HG02759 (cell line): Measurements from ENCODE around the gene TBCD.

Experiments
- ATAC-seq: cut with Tn5 transposase; IDR thresholded peaks from one replicate; pipeline ENCODE4 v1.9.1; 2021; ENCODE audit warnings: mild to moderate bottlenecking, moderate library complexity; ENCODE audit not compliant: unreplicated experiment

The TBCD gene

DNA sequence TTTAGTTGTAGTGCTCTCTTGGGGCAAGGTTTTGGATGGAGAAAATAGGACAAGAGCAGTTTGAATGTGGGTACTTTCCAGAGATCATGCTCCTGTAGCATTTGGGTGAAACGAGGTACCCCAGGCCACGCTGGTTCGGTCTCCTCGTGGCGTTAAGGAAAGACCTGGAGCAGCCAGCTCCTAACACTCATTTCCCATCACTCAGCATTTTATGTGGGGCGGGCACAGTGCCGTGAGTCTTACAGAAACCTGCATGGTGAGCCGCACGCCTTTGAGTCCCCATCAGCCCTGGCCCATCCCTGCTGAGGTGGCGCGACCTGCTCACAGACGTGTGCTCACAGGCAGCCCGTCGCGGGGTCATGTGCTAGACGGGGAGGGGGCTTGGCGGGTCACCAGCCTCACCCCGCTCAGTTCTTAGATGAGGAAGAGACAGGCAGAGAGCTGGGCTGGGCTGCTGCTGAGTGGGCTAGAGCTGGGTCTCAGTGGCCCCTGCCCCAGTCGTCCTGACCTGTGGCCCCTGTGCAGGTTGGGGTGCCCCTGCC, 37.3 kb downstream of the TBCD start:
- no peak for ATAC-seq

DNA sequence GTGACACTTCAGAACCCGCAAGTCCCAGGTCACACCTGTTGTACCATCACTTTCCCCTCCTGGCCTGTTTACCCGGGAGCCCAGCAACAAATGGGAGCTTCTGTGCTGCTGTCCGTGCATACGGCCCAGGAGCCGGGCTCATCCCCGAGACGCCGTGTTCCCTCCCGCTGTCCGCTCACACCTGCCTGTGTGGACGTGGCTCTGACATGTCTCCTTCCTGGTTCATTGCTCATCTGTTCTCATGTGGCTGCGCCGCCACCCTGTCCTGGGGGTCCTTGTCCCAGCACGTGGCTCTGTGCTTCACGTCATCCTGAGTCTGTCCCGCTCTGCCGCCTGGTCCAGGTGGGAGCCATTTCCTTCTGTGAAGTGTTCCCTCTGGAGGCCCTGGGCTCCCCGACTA, 37.9 kb downstream of the TBCD start:
- ATAC-seq, result no peak

DNA sequence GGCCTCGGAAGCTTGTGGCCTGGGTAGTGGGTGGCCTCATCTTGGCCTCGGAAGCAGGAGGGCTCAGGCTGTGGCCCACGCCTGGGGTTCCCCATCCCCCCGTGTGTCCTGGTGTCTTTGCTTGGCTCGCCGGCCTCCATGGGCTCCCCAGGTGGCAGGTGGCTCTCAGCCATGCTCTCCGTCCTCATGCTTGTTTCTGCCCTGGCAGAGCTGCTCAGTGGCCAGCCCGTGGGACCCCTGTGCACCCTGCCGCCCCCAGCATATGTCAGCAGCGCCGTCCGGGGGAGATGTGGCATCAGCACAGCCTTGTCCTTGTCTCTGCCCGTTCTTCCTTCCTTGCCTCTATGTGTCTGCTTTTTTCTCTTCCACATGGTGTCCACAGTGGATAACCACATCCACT, 38.5 kb downstream of the TBCD start:
- ATAC-seq, result no peak

GRCh38 chr17:82791532-82791931, 39.7 kb downstream of the TBCD start:
- no peak for ATAC-seq

DNA sequence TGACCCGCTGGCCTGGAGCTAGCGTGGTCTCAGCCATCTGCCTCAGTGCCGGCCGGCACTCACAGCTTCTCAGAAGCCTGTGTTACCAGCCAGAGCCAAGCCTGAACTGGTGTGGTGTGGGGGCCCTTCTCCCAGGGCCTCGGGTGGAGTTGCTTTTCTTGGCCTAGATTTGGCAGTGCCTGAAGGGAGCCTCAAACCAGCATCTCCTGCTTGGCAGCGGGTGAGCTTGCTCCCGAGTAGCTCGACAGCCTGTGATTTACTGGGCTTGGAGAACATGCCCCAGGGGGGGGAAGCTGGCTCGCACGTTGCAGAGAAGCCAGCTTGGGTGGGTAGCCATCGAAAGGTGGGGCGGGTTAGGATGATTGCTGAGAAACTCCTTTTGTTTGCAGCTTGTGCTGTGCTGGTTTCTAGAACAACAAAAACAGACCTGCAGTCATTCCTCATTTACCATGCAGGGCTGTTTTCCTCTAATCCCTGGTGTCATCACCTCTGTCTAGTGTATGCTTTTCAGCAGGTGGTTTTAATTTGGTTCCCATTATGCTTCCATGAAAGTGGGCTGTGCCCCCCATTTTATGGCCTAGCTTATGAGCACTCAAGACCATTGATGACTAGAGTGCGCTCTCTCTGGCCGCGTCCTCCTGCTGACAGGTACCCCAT, 42.2 kb downstream of the TBCD start:
- no peak for ATAC-seq

DNA sequence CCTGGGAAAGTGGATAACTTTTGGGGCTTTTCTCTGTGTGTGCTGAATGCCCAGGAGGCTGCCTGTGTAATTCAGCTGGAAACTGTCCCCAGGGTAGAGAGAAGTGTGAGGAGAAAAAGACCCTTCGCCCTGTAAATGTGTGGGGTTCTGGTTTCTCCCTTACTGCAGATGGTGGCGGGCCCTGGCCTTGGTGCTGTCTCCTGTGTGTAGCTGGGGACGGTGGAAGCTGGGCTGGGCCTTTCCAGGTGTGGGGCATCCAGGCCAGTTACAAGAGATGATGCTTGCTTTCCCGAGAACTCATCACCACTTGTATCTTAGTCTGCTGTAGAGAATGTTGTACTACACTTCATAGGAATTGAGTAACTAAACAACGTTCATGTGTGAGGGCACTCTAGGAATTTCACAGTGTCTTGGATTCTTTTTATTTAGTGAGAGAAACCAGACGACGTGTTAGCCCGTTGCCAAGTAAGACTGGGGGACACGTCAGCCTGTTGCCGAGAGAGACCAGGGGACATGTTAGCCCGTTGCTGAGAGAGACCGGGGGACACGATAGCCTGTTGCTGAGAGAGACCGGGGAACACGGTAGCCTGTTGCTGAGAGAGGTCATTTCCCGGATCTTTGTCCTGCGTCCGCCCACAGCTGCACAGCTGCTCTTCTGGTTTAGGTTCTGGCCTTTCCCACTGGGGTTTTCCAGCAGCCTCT, 43.1 kb downstream of the TBCD start:
- ATAC-seq, result no peak

DNA sequence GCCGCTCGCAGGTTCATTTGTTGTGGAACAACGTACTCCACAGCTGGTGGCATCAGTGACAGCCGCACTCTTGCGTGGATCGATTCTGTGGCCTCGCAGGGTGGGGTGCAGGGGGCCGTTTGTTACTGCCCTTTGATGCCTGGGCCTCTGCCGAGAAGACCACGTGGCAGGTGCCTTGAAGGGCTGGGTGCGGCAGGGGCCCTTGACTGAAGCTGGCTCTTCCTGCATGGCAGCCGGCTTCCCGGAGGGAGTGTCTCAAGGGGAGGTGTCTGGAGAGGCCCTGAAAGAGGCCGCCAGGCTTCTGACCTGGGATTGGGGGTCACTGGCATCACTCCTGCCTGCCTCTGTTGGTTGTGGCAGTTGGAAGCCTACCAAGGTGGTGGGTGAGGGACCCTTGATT, 43.8 kb downstream of the TBCD start:
- no peak for ATAC-seq

GRCh38 chr17:82797061-82797460, 45.2 kb downstream of the TBCD start:
- no peak for ATAC-seq

DNA sequence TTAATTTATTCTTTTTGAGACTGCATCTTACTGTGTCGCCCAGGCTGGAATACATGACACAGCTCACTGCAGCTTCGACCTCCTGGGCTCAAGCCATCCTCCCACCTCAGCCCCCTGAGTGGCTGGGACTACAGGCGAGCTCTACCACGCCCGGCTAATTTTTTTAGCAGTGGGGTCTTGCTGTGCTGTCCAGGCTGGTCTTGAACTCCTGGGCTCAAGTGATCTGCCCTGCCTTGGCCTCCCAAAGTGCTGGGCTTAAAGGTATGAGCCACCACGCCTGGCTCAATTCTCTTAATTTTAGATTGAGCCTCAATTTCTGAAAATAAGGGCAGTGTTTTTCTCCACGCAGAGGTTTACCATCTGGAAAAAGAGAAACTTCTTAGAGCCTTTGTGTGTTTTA, 46.9 kb downstream of the TBCD start:
- no peak for ATAC-seq

- no peak for ATAC-seq
Observed at GRCh38 chr17:82799591-82799990, 47.7 kb downstream of the TBCD start.

DNA sequence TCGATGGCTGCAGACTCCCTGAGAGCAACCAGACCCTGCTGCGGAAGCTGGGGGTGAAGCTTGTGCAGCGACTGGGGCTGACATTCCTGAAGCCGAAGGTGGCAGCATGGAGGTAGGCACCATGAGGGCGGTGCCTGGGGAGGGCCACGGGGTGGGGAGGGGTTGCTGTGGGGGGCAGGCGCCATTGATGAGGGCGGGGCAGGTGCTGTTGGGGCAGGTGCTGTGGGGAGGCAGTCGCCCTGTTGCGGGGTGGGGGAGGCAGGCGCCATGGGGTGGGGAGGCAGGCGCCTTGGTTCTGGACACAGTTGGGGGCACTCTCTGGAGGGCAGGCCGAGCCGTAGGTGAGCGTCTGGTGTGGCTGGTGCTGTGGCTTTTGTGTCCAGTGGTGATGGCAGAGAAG, 49.0 kb downstream of the TBCD start:
- ATAC-seq, result no peak

DNA sequence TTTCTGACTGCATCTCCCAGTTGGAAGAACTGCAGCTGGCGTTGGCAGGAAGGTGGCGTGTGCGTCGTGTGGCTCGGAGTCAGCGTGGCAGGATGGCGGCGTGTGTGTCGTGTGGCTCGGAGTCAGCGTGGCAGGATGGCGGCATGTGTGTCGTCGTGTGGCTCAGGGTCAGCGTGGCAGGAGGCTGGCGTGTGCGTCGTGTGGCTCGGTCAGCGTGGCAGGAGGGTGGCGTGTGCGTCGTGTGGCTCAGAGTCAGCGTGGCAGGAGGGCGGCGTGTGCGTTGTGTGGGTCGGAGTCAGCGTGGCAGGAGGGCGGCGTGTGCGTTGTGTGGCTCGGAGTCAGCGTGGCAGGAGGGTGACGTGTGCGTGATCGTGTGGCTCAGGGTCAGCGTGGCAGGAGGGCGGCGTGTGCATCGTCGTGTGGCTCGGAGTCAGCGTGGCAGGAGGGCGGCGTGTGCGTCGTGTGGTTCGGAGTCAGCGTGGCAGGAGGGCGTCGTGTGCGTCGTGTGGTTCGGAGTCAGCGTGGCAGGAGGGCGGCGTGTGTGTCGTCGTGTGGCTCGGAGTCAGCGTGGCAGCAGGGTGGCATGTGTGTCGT, 49.6 kb downstream of the TBCD start:
- no peak for ATAC-seq

- no peak for ATAC-seq
Observed at GRCh38 chr17:82802075-82802780, 50.4 kb downstream of the TBCD start.

GRCh38 chr17:82803185-82803584, 51.3 kb downstream of the TBCD start:
- ATAC-seq, result no peak

GRCh38 chr17:82803606-82804005, 51.7 kb downstream of the TBCD start:
- ATAC-seq, result no peak

DNA sequence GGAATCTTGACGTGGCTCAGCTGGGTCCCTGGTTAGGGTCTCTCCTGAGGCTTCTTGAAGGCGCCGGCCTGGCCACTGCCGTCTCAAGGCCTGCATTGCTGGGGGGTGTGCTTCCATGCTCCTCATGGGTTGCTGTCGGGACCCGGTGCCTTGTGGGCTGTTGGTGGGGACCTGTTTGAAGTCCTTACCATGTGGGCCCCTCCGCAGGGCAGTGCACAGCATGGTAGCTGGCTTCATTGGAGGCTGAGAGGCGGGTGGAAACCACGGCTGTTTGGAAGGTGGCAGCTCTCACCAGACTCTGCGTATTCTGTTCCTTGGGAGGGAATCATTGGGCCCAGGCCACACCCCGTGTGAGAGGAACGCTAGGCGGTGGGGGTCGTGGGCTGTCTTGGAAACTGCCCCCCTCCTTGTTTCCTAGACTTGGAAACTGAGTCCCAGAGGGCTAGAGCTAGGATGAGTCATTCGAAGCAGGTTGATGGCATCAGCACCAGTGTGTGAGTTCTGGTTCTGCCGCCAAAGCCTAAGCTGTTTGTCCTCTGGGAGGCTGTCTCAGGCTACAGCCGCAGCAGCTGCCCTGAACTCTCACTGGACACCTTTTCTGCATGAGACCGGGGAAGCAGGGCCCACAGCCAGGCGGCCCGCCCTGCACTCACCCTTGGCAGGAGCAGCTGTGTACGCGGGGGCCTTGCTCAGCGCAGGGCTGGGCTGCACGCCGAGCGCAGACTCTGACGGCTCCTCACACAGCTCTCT, 52.8 kb downstream of the TBCD start:
- no peak for ATAC-seq

DNA sequence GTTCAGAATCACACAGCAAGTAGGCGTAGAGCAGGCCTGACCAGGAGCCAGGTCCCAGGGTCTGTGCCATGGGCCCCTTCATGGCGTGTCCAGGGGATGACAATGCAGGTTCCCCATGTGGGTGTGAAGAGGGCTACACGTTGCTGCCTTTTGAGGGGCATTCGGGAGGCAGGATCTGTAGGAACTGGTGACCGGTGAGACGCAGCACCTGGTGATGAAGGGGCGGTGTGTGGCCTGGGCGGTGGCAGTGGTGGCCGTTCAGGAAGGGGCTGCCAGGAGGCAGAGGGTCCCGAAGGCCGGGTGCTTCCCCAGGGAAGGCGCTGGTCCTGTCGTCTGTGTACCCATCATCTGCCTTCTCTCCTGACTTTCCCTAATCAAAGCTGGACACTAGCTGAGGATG, 53.4 kb downstream of the TBCD start:
- ATAC-seq, result no peak

- ATAC-seq, result no peak
Observed at GRCh38 chr17:82805823-82806222, 54.0 kb downstream of the TBCD start.

DNA sequence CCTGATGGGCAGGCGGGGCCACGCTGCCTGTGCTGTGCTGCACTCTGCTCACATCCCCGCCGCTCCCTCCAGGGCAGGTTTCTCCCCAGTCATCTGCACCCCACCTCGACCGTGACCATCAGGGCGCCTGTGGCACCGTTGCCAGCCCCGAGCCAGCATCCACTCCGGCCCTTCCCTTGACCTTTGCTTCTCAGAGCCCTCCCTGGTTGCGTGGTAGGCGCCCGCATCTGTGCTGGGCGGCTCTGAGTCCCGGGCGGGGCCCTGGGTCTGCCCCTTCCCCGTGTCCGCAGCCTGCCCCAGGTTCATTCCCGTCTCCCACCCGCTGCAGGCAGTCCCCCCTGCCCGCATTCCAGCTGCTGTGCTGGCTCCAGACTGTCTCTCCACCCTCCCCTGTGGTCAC, 54.8 kb downstream of the TBCD start:
- no peak for ATAC-seq

GRCh38 chr17:82807101-82807500, 55.2 kb downstream of the TBCD start:
- no peak for ATAC-seq

GRCh38 chr17:82807562-82807961, 55.7 kb downstream of the TBCD start:
- no peak for ATAC-seq
